OCI-LY1 (cell line): ENCODE data around the gene INTS3.
"Not testable (repeated sequence)": the region's sequence is repeated elsewhere in the genome, so short reads cannot be mapped to it uniquely, and the experiment has no call there.

Experiments
- H2AFZ ChIP-seq: fragments of 200-600 bp; sonication (generic), shearing (Covaris generic); 2 replicates; pipeline ENCODE4 v1.6.0; 2014; ENCODE audit warnings: antibody characterized with exemption, mild to moderate bottlenecking, low read length
- H3F3A ChIP-seq: fragments of 200-600 bp; sonication (generic), shearing (Covaris generic); 2 replicates; pipeline ENCODE4 v1.6.0; 2014; ENCODE audit warnings: mild to moderate bottlenecking, antibody characterized with exemption, low read length, moderate library complexity; ENCODE audit not compliant: insufficient read depth
- H3K27ac ChIP-seq: fragments of 200-600 bp; sonication (generic); 2 replicates; pipeline ENCODE4 v1.5.1; 2014; ENCODE audit warnings: low read length, mixed run types, mild to moderate bottlenecking, low read depth; ENCODE audit not compliant: poor library complexity, severe bottlenecking
- H3K27me3 ChIP-seq: fragments of 200-600 bp; sonication (generic); 2 replicates; pipeline ENCODE4 v1.6.0; 2014; ENCODE audit warnings: antibody characterized with exemption, mild to moderate bottlenecking, low read length, moderate library complexity; ENCODE audit not compliant: insufficient read depth
- H3K36me3 ChIP-seq: fragments of 200-600 bp; sonication (generic); 2 replicates; pipeline ENCODE4 v1.6.1; 2014; ENCODE audit warnings: mild to moderate bottlenecking, antibody characterized with exemption, low read length, moderate library complexity, mixed read lengths; ENCODE audit not compliant: insufficient read depth
- H3K4me1 ChIP-seq: fragments of 200-600 bp; sonication (generic); 2 replicates; pipeline ENCODE4 v1.5.1; 2014; ENCODE audit warnings: mild to moderate bottlenecking, low read length, moderate library complexity; ENCODE audit not compliant: insufficient read depth, severe bottlenecking
- H3K4me2 ChIP-seq: fragments of 200-600 bp; sonication (generic), shearing (Covaris generic); 2 replicates; pipeline ENCODE4 v1.6.1; 2014; ENCODE audit warnings: low read length
- H3K4me3 ChIP-seq: fragments of 200-600 bp; sonication (generic); 2 replicates; pipeline ENCODE4 v1.5.1; 2014; ENCODE audit warnings: low read length, low read depth, mild to moderate bottlenecking, mixed read lengths; ENCODE audit not compliant: poor library complexity, severe bottlenecking
- H3K79me2 ChIP-seq: fragments of 200-600 bp; shearing (Covaris generic); 2 replicates; pipeline ENCODE4 v1.6.1; 2016; ENCODE audit warnings: mixed run types, low read length, mixed read lengths; ENCODE audit not compliant: insufficient read depth
- H3K9ac ChIP-seq: fragments of 200-600 bp; sonication (generic), shearing (Covaris generic); 2 replicates; pipeline ENCODE4 v1.6.1; 2014; ENCODE audit warnings: mild to moderate bottlenecking, low read length, mixed read lengths
- H3K9me2 ChIP-seq: fragments of 200-600 bp; sonication (generic), shearing (Covaris generic); 2 replicates; pipeline ENCODE4 v1.6.1; 2014; ENCODE audit warnings: low read depth, mild to moderate bottlenecking, low read length, mixed read lengths
- H3K9me3 ChIP-seq: fragments of 200-600 bp; shearing (Covaris generic); 2 replicates; pipeline ENCODE4 v1.6.1; 2014; ENCODE audit warnings: low read length, mixed read lengths
- H4K20me1 ChIP-seq: fragments of 200-600 bp; sonication (generic), shearing (Covaris generic); 2 replicates; pipeline ENCODE4 v1.6.0; 2016; ENCODE audit warnings: mild to moderate bottlenecking, low read length; ENCODE audit not compliant: insufficient read depth
- EZH2 ChIP-seq: fragments of 200-600 bp; sonication (generic), shearing (Covaris generic); IDR thresholded peaks from 2 replicates; pipeline ENCODE4 v1.8.0; 2017; ENCODE audit warnings: borderline replicate concordance, mixed run types, mild to moderate bottlenecking, antibody characterized with exemption, low read length, moderate library complexity, mixed read lengths
- TF ChIP-seq, protein P1 (sequence below): fragments of 200-600 bp; sonication (generic), shearing (Covaris generic); IDR thresholded peaks from 2 replicates; pipeline ENCODE4 v1.5.1; 2017; ENCODE audit warnings: mild to moderate bottlenecking, antibody characterized with exemption, low read length, moderate library complexity, mixed read lengths

Gene INTS3

DNA sequence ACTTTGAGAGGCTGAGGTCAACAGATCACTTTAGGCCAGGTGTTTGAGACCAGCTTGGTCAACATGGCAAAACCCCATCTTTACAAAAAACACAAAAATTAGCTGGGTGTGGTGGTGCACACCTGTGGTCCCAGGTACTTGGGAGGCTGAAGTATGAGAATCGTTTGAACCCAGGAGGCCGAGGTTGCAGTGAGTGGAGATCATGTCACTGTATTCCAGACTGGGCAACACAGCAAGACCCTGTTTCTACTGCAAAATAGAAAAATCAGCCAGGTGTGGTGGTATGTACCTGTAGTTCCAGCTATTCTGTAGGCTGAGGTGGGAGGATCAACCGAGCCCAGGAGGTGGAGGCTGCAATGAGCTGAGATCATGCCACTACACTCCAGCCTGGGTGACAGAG, 4.2 kb upstream of the INTS3 start:
- Histone ChIP-seq H3K4me3 (no peak overlapping the region), H3K9me3 (no peaks in the 10 kb centered on the region), H4K20me1 (no peaks in the 10 kb centered on the region), H3K9me2 (no peaks in the 10 kb centered on the region), H3K4me1 (peaks cover 15% of the 10 kb centered on the region), H3K79me2 (peaks cover 5% of the 10 kb centered on the region; the same call in 1 of the 2 replicates), H3K4me2 (no peak overlapping the region), H3K27ac (no peak overlapping the region), H2AFZ (no peak overlapping the region), H3F3A (0 out of 2 replicates have a peak, but pooled peaks cover 4% of the 10 kb centered on the region), H3K36me3 (no peaks in the 10 kb centered on the region), H3K9ac (no peak overlapping the region), H3K27me3 (no peaks in the 10 kb centered on the region)
- no peak for TF ChIP-seq EZH2
- TF ChIP-seq, protein P1, sequence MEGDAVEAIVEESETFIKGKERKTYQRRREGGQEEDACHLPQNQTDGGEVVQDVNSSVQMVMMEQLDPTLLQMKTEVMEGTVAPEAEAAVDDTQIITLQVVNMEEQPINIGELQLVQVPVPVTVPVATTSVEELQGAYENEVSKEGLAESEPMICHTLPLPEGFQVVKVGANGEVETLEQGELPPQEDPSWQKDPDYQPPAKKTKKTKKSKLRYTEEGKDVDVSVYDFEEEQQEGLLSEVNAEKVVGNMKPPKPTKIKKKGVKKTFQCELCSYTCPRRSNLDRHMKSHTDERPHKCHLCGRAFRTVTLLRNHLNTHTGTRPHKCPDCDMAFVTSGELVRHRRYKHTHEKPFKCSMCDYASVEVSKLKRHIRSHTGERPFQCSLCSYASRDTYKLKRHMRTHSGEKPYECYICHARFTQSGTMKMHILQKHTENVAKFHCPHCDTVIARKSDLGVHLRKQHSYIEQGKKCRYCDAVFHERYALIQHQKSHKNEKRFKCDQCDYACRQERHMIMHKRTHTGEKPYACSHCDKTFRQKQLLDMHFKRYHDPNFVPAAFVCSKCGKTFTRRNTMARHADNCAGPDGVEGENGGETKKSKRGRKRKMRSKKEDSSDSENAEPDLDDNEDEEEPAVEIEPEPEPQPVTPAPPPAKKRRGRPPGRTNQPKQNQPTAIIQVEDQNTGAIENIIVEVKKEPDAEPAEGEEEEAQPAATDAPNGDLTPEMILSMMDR, result no peak

DNA sequence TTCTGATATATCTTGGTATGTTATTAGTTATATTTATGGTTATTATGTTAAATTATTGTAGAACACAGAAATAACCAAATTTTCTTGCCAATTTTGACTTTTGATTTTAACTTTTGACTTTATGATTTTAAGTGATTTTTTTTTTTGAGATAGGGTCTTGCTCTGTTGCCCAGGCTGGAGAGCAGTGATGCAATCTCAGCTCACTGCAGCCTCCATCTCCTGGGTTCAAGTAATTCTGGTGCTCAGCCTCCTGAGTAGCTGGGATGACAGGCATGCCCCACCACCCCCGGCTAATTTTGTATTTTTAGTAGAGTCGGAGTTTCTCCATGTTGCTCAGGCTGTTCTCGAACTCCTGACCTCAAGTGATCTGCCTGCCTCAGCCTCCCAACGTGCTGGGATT, 3.2 kb upstream of the INTS3 start:
- H3K27ac ChIP-seq, H3K4me3 ChIP-seq, H4K20me1 ChIP-seq, H3K9ac ChIP-seq, H3K4me2 ChIP-seq, H3F3A ChIP-seq, H3K27me3 ChIP-seq, H2AFZ ChIP-seq, H3K9me3 ChIP-seq, H3K36me3 ChIP-seq, H3K9me2 ChIP-seq: not testable (repeated sequence)
- Histone ChIP-seq H3K79me2 (peaks cover 11% of the 10 kb centered on the region; the same call in 1 of the 2 replicates), H3K4me1 (peaks cover 24% of the 10 kb centered on the region)

DNA sequence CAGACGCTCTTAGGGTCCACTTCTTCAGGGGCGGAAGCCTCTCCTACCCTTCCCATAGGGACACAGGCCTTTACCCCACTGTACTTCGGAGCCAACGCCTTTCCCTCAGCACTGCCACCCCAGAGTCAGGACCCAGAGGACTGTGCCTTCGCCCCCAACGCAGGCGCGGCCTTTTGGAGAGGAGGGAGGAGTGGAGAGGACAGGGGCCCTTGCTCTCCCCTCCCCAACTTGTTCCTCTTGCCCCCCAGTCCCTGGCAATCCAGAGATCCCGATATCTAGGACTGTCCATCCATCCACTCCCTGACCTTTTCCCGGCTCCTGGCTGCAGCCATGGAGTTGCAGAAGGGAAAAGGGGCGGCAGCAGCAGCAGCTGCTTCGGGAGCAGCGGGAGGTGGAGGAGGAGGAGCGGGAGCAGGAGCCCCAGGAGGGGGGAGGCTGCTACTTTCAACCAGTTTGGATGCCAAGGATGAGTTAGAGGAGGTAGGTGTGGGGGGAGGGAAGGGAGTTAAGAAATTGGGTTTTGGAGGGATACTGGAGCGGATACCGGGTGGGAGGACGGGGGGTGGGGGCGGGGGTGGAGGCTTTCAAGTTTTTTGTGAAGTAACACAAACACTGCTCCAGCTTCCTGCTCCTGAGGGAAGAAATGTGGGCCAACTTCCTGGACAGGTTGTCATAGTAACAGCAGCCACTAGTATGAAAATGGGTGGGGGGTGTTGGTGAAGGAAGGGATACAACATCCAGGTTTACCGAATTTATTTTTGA, 636 bp downstream of the INTS3 start:
- no peaks in the 10 kb centered on the region for H3K9me2 ChIP-seq
- H3K4me1 ChIP-seq, result peaks cover 39% of the 10 kb centered on the region
- H3K9me3 ChIP-seq, result no peaks in the 10 kb centered on the region
- peak overlapping the region; percentile 100 for H3K4me3 ChIP-seq
- H3K27me3 ChIP-seq, result no peaks in the 10 kb centered on the region
- H3K27ac ChIP-seq, result peak overlapping the region; percentile 78
- peak overlapping the region; percentile 100 for H3K9ac ChIP-seq
- peaks cover 11% of the 10 kb centered on the region; the same call in 1 of the 2 replicates for H3K79me2 ChIP-seq
- no peak for TF ChIP-seq EZH2
- TF ChIP-seq, protein P1, result no peak
- peak overlapping the region; percentile 100 for H3K4me2 ChIP-seq
- 0 out of 2 replicates have a peak, but pooled peaks cover 4% of the 10 kb centered on the region for H3F3A ChIP-seq
- no peaks in the 10 kb centered on the region for H4K20me1 ChIP-seq
- H2AFZ ChIP-seq, result no peak overlapping the region
- 0 out of 2 replicates have a peak, but pooled peaks cover 8% of the 10 kb centered on the region for H3K36me3 ChIP-seq
